GM12891 (cell line): Measurements from ENCODE around the gene ZMYM3.

Experiments used
- POLR2A ChIP-seq: IDR thresholded peaks from 2 replicates; pipeline ENCODE4 v1.6.1; 2011; ENCODE audit warnings: low read depth, low read length, control low read depth
- POLR2AphosphoS5 ChIP-seq: IDR thresholded peaks from 2 replicates; pipeline ENCODE4 v1.6.1; 2011; ENCODE audit warnings: low read depth, low read length, control low read depth
- POU2F2 ChIP-seq: IDR thresholded peaks from 2 replicates; pipeline ENCODE4 v1.6.1; 2011; ENCODE audit warnings: low read depth, mild to moderate bottlenecking, control low read depth, low read length, moderate library complexity
- SPI1 ChIP-seq: IDR thresholded peaks from 2 replicates; pipeline ENCODE4 v1.6.1; 2011; ENCODE audit warnings: low read depth, low read length, control low read depth
- TAF1 ChIP-seq: IDR thresholded peaks from 2 replicates; pipeline ENCODE4 v1.6.1; 2011; ENCODE audit warnings: low read depth, low read length, control low read depth

- no peak for TF ChIP-seq POLR2AphosphoS5
- no peak for TF ChIP-seq SPI1
- no peak for TF ChIP-seq TAF1
- TF ChIP-seq POLR2A: no peak
- TF ChIP-seq POU2F2: no peak
These were observed 28.9 kb downstream of the ZMYM3 start for GRCh38 chrX:71225009-71225408.
